Nucleus accumbens (tissue), 56 donors: ENCODE results near the gene METAP2.
"Not testable (repeated sequence)": the region's sequence is repeated elsewhere in the genome, so short reads cannot be mapped to it uniquely, and the experiment has no call there.

ENCODE experiments used
- DNase-seq, 56 donors: peaks; one replicate each; lab custom pipeline; 2025; lab: John Stamatoyannopoulos, UW

The METAP2 gene

GRCh38 chr12:95473884-95474659 lies at the start of gene METAP2:
TSS of gene METAP2 (plus strand) at chr12:95474152. CDS start at chr12:95474180, 28 bp downstream.
- DNase-seq: peak; percentile 39 to 98 (median 92)

- DNase-seq: no peak
Observed at GRCh38 chr12:95424271-95424994, 49.5 kb upstream of the METAP2 start.

GRCh38 chr12:95429172-95429510 lies 44.8 kb upstream of the METAP2 start:
- no peak for DNase-seq

- no peak for DNase-seq
Observed at GRCh38 chr12:95431120-95431519, 42.8 kb upstream of the METAP2 start.

GRCh38 chr12:95435355-95435754 lies 38.6 kb upstream of the METAP2 start:
- no peak for DNase-seq

- DNase-seq: no peak
Observed at GRCh38 chr12:95437565-95437964, 36.4 kb upstream of the METAP2 start.

- no peak for DNase-seq
Observed at GRCh38 chr12:95439461-95440230, 34.3 kb upstream of the METAP2 start.

- no peak for DNase-seq
Observed at GRCh38 chr12:95440401-95440800, 33.6 kb upstream of the METAP2 start.

- no peak for DNase-seq
Observed at GRCh38 chr12:95443459-95443858, 30.5 kb upstream of the METAP2 start.

GRCh38 chr12:95445099-95445498 lies 28.9 kb upstream of the METAP2 start:
- DNase-seq: not testable (repeated sequence)

GRCh38 chr12:95445884-95446505 lies 28.0 kb upstream of the METAP2 start:
- no peak for DNase-seq

- peak in 5 of 56 donors; percentile 0 to 21 (median 4) for DNase-seq
Observed at GRCh38 chr12:95446506-95446900, 27.4 kb upstream of the METAP2 start.

GRCh38 chr12:95449656-95450055 lies 24.3 kb upstream of the METAP2 start:
- DNase-seq: not testable (repeated sequence)

- DNase-seq: not testable (repeated sequence)
Observed at GRCh38 chr12:95452501-95452900, 21.5 kb upstream of the METAP2 start.

GRCh38 chr12:95453881-95454280 lies 20.1 kb upstream of the METAP2 start:
- DNase-seq: not testable (repeated sequence)

- not testable (repeated sequence) for DNase-seq
Observed at GRCh38 chr12:95454780-95455215, 19.2 kb upstream of the METAP2 start.

- DNase-seq: not testable (repeated sequence)
Observed at GRCh38 chr12:95457605-95458004, 16.3 kb upstream of the METAP2 start.

GRCh38 chr12:95458761-95459160 lies 15.2 kb upstream of the METAP2 start:
- DNase-seq: no peak

GRCh38 chr12:95459310-95459709 lies 14.6 kb upstream of the METAP2 start:
- DNase-seq: no peak

- no peak for DNase-seq
Observed at GRCh38 chr12:95460105-95460504, 13.8 kb upstream of the METAP2 start.

GRCh38 chr12:95460896-95461295 lies 13.1 kb upstream of the METAP2 start:
- no peak for DNase-seq
